ELF-1 (cell line): ENCODE results near the gene EEF1AKMT1.

Source experiments
- DNase-seq: peaks from one replicate; pipeline ENCODE4 v3.0.0-alpha.2; 2016; ENCODE audit warnings: low read depth, low spot score

The EEF1AKMT1 gene

GRCh38 chr13:20719783-20720182 is 54.0 kb downstream of the EEF1AKMT1 start:
- no peak for DNase-seq

- no peak for DNase-seq
Observed at GRCh38 chr13:20718958-20719566, 54.7 kb downstream of the EEF1AKMT1 start.

GRCh38 chr13:20717581-20718542 is 55.9 kb downstream of the EEF1AKMT1 start:
- no peak for DNase-seq

- DNase-seq = peak; percentile 93
Observed at GRCh38 chr13:20716951-20717350, 56.8 kb downstream of the EEF1AKMT1 start.

GRCh38 chr13:20715330-20715712 is 58.4 kb downstream of the EEF1AKMT1 start:
- DNase-seq = no peak

GRCh38 chr13:20714563-20715329 is 59.0 kb downstream of the EEF1AKMT1 start:
- DNase-seq = no peak

- no peak for DNase-seq
Observed at GRCh38 chr13:20714161-20714560, 59.6 kb downstream of the EEF1AKMT1 start.

- DNase-seq = no peak
Observed at GRCh38 chr13:20713751-20714150, 60.0 kb downstream of the EEF1AKMT1 start.

- no peak for DNase-seq
Observed at GRCh38 chr13:20713014-20713376, 60.8 kb downstream of the EEF1AKMT1 start.

GRCh38 chr13:20711301-20712044 is 62.3 kb downstream of the EEF1AKMT1 start:
- DNase-seq = peak; percentile 54

- no peak for DNase-seq
Observed at GRCh38 chr13:20709782-20710181, 64.0 kb downstream of the EEF1AKMT1 start.

GRCh38 chr13:20709369-20709768 is 64.4 kb downstream of the EEF1AKMT1 start:
- DNase-seq = no peak

- DNase-seq = no peak
Observed at GRCh38 chr13:20708216-20708615, 65.5 kb downstream of the EEF1AKMT1 start.

- no peak for DNase-seq
Observed at GRCh38 chr13:20706661-20707060, 67.1 kb downstream of the EEF1AKMT1 start.

- peak; percentile 39 for DNase-seq
Observed at GRCh38 chr13:20704459-20705069, 69.2 kb downstream of the EEF1AKMT1 start.

GRCh38 chr13:20703780-20704458 is 69.8 kb downstream of the EEF1AKMT1 start:
- peak; percentile 89 for DNase-seq

GRCh38 chr13:20702915-20703779 is 70.6 kb downstream of the EEF1AKMT1 start, which contains the start of gene IL17D:
TSS of gene IL17D (plus strand) at chr13:20703699. CDS start at chr13:20704002, 303 bp downstream.
- peak; percentile 48 for DNase-seq

- DNase-seq = no peak
Observed at GRCh38 chr13:20702530-20702914, 71.2 kb downstream of the EEF1AKMT1 start.

GRCh38 chr13:20701461-20701860 is 72.3 kb downstream of the EEF1AKMT1 start:
- no peak for DNase-seq
